ENCODE data around the gene SMARCC2. TPM values are rescaled to one million over a fixed set of nuclear protein-coding genes. Genes with fewer than 3 reads are reported as not detected.
A peak's percentile ranks its signal among the peaks of the same experiment; 100 is the strongest.
"Not testable (repeated sequence)": the region's sequence is repeated elsewhere in the genome, so short reads cannot be mapped to it uniquely, and the experiment has no call there.

The SMARCC2 gene
- total RNA-seq, 1 experiment from 2014 or later: 28.9 TPM

- DNase-seq (ENCODE audit: extremely low read depth, low read depth): no peak
Measured at GRCh38 chr12:56213878-56214277, 24.6 kb upstream of the SMARCC2 start.

GRCh38 chr12:56212361-56212760, 23.1 kb upstream of the SMARCC2 start:
- DNase-seq (ENCODE audit: extremely low read depth, low read depth): no peak

- no peak for DNase-seq (ENCODE audit: extremely low read depth, low read depth)
Measured at GRCh38 chr12:56208006-56208405, 18.7 kb upstream of the SMARCC2 start.

- peak; percentile 67 for DNase-seq (ENCODE audit: extremely low read depth, low read depth)
Measured at GRCh38 chr12:56206452-56207166, 17.3 kb upstream of the SMARCC2 start.

- no peak for DNase-seq (ENCODE audit: extremely low read depth, low read depth)
Measured at GRCh38 chr12:56205445-56205844, 16.2 kb upstream of the SMARCC2 start.

- DNase-seq (ENCODE audit: extremely low read depth, low read depth): no peak
Measured at GRCh38 chr12:56204275-56204674, 15.0 kb upstream of the SMARCC2 start.

GRCh38 chr12:56202838-56203237, 13.6 kb upstream of the SMARCC2 start:
- DNase-seq (ENCODE audit: extremely low read depth, low read depth): no peak

- DNase-seq (ENCODE audit: extremely low read depth, low read depth): no peak
Measured at GRCh38 chr12:56202366-56202765, 13.1 kb upstream of the SMARCC2 start.

GRCh38 chr12:56198836-56199235, 9.6 kb upstream of the SMARCC2 start:
- DNase-seq (ENCODE audit: extremely low read depth, low read depth): no peak

- no peak for DNase-seq (ENCODE audit: extremely low read depth, low read depth)
Measured at GRCh38 chr12:56197921-56198635, 8.8 kb upstream of the SMARCC2 start.

- DNase-seq (ENCODE audit: extremely low read depth, low read depth): not testable (repeated sequence)
Measured at GRCh38 chr12:56196818-56197550, 7.7 kb upstream of the SMARCC2 start.

GRCh38 chr12:56193025-56193578, 3.8 kb upstream of the SMARCC2 start:
- peak; percentile 88 for DNase-seq (ENCODE audit: extremely low read depth, low read depth)

GRCh38 chr12:56192582-56192981, 3.3 kb upstream of the SMARCC2 start:
- DNase-seq (ENCODE audit: extremely low read depth, low read depth): no peak

GRCh38 chr12:56190695-56191155, 1.4 kb upstream of the SMARCC2 start:
- DNase-seq (ENCODE audit: extremely low read depth, low read depth): no peak

- peak; percentile 84 for DNase-seq (ENCODE audit: extremely low read depth, low read depth)
Measured at GRCh38 chr12:56189918-56190694, 823 bp upstream of the SMARCC2 start.

GRCh38 chr12:56188778-56189098, 545 bp downstream of the SMARCC2 start:
- DNase-seq (ENCODE audit: extremely low read depth, low read depth): no peak

GRCh38 chr12:56188131-56188777, 1.0 kb downstream of the SMARCC2 start:
- DNase-seq (ENCODE audit: extremely low read depth, low read depth): no peak

GRCh38 chr12:56186957-56187356, 2.3 kb downstream of the SMARCC2 start:
- DNase-seq (ENCODE audit: extremely low read depth, low read depth): no peak

- no peak for DNase-seq (ENCODE audit: extremely low read depth, low read depth)
Measured at GRCh38 chr12:56178347-56178746, 10.9 kb downstream of the SMARCC2 start.

GRCh38 chr12:56172839-56173238, 16.4 kb downstream of the SMARCC2 start:
- no peak for DNase-seq (ENCODE audit: extremely low read depth, low read depth)

All from NCI-H460 (cell line).